ENCODE measurements around the gene ALPK3. TPM values are rescaled to one million over a fixed set of nuclear protein-coding genes. Genes with fewer than 3 reads are reported as not detected.

Gene ALPK3
- total RNA-seq, 4 donors from 2014 or later, result 131 to 406 (median 305) TPM

GRCh38 chr15:84891339-84891738, 74.2 kb downstream of the ALPK3 start:
- ATAC-seq, result no peak
- TF ChIP-seq POLR2A (IDR thresholded peaks at IDR 0.05), result no peak
- Histone ChIP-seq H3K4me3 (no peak overlapping the region), H3K4me1 (no peaks in the 10 kb centered on the region), H3K27me3 (no peaks in the 10 kb centered on the region), H3K9me3 (no peaks in the 10 kb centered on the region), H3K36me3 (no peaks in the 10 kb centered on the region), H3K27ac (no peak overlapping the region)
- intact Hi-C loops (cut with DNase I; ENCODE audit: low total_unique reads), result no loop called here
- DNase-seq, result no peak
- in situ Hi-C loops (cut with MboI; ENCODE audit: low sequenced_read_pairs in 4 of 4), result no loop called here

GRCh38 chr15:84892786-84893307, 75.7 kb downstream of the ALPK3 start:
- intact Hi-C loops (cut with DNase I; ENCODE audit: low total_unique reads), result no loop called here
- in situ Hi-C loops (cut with MboI; ENCODE audit: low sequenced_read_pairs in 4 of 4), result no loop called here

GRCh38 chr15:84893607-84894006, 76.5 kb downstream of the ALPK3 start:
- ATAC-seq (no peak), DNase-seq (no peak)
- H3K4me3 ChIP-seq, result no peak overlapping the region
- H3K27ac ChIP-seq, result no peak overlapping the region
- H3K9me3 ChIP-seq, result no peaks in the 10 kb centered on the region
- TF ChIP-seq CTCF (IDR thresholded peaks at IDR 0.05 in 4 of 5, conservative IDR thresholded peaks at IDR 0.05 in 1 of 5), result no peak
- TF ChIP-seq POLR2A (IDR thresholded peaks at IDR 0.05), result no peak
- in situ Hi-C loops (cut with MboI; ENCODE audit: low sequenced_read_pairs in 4 of 4), result no loop called here
- intact Hi-C loops (cut with DNase I; ENCODE audit: low total_unique reads), result no loop called here
- H3K36me3 ChIP-seq, result no peaks in the 10 kb centered on the region
- H3K4me1 ChIP-seq, result no peaks in the 10 kb centered on the region
- H3K27me3 ChIP-seq, result no peaks in the 10 kb centered on the region

More at GRCh38 chr15:84892786-84893307, 75.7 kb downstream of the ALPK3 start:
- H3K36me3 ChIP-seq, result no peaks in the 10 kb centered on the region
- DNase-seq, result no peak
- TF ChIP-seq POLR2A (IDR thresholded peaks at IDR 0.05), result no peak
- H3K27ac ChIP-seq, result no peak overlapping the region
- no peak overlapping the region for H3K4me3 ChIP-seq
- H3K27me3 ChIP-seq, result no peaks in the 10 kb centered on the region
- H3K9me3 ChIP-seq, result no peaks in the 10 kb centered on the region
- H3K4me1 ChIP-seq, result no peaks in the 10 kb centered on the region
- no peak for ATAC-seq

- in situ Hi-C loops (cut with MboI; ENCODE audit: low sequenced_read_pairs in 4 of 4) (no loop called here), intact Hi-C loops (cut with DNase I; ENCODE audit: low total_unique reads) (no loop called here)
- Histone ChIP-seq H3K4me3 (no peak overlapping the region), H3K36me3 (no peaks in the 10 kb centered on the region), H3K27ac (no peak overlapping the region), H3K4me1 (no peaks in the 10 kb centered on the region), H3K27me3 (no peaks in the 10 kb centered on the region), H3K9me3 (no peaks in the 10 kb centered on the region)
- no peak for DNase-seq
- TF ChIP-seq CTCF (IDR thresholded peaks at IDR 0.05 in 4 of 5, conservative IDR thresholded peaks at IDR 0.05 in 1 of 5), result no peak
- TF ChIP-seq POLR2A (IDR thresholded peaks at IDR 0.05), result no peak
- ATAC-seq, result no peak
These were observed 77.7 kb downstream of the ALPK3 start for GRCh38 chr15:84894736-84895425.

- ATAC-seq (no peak), DNase-seq (no peak)
- in situ Hi-C loops (cut with MboI; ENCODE audit: low sequenced_read_pairs in 4 of 4), result no loop called here
These were observed 81.6 kb downstream of the ALPK3 start for GRCh38 chr15:84898761-84899160.

More at GRCh38 chr15:84898761-84899160, 81.6 kb downstream of the ALPK3 start:
- TF ChIP-seq POLR2A (IDR thresholded peaks at IDR 0.05) (no peak), CTCF (IDR thresholded peaks at IDR 0.05 in 4 of 5, conservative IDR thresholded peaks at IDR 0.05 in 1 of 5) (no peak)
- H3K36me3 ChIP-seq, result no peaks in the 10 kb centered on the region
- intact Hi-C loops (cut with DNase I; ENCODE audit: low total_unique reads), result no loop called here
- H3K4me3 ChIP-seq, result no peak overlapping the region
- peaks cover 1 to 2% of the 10 kb centered on the region in 2 donors for H3K4me1 ChIP-seq
- no peak overlapping the region for H3K27ac ChIP-seq
- H3K27me3 ChIP-seq, result no peaks in the 10 kb centered on the region
- no peaks in the 10 kb centered on the region for H3K9me3 ChIP-seq
